ENCODE results near the gene KCNH1.

- no peak for TF ChIP-seq CTCF (conservative IDR thresholded peaks at IDR 0.05; ENCODE audit: low read depth, low read length)
- no peak for TF ChIP-seq EZH2 (IDR thresholded peaks at IDR 0.05; ENCODE audit: borderline replicate concordance, low read depth, low read length, poor library complexity, severe bottlenecking)
These were observed 228.5 kb downstream of the KCNH1 start for GRCh38 chr1:210905365-210905904.

All from A673 (cell line).